OCI-LY1 (cell line): Measurements from ENCODE around the gene SSH2.
"Not testable (repeated sequence)": the region's sequence is repeated elsewhere in the genome, so short reads cannot be mapped to it uniquely, and the experiment has no call there.

Experiments
- H2AFZ ChIP-seq: fragments of 200-600 bp; sonication (generic), shearing (Covaris generic); 2 replicates; pipeline ENCODE4 v1.6.0; 2014; ENCODE audit warnings: antibody characterized with exemption, mild to moderate bottlenecking, low read length
- H3F3A ChIP-seq: fragments of 200-600 bp; sonication (generic), shearing (Covaris generic); 2 replicates; pipeline ENCODE4 v1.6.0; 2014; ENCODE audit warnings: mild to moderate bottlenecking, antibody characterized with exemption, low read length, moderate library complexity; ENCODE audit not compliant: insufficient read depth
- H3K27ac ChIP-seq: fragments of 200-600 bp; sonication (generic); 2 replicates; pipeline ENCODE4 v1.5.1; 2014; ENCODE audit warnings: low read length, mixed run types, mild to moderate bottlenecking, low read depth; ENCODE audit not compliant: poor library complexity, severe bottlenecking
- H3K27me3 ChIP-seq: fragments of 200-600 bp; sonication (generic); 2 replicates; pipeline ENCODE4 v1.6.0; 2014; ENCODE audit warnings: antibody characterized with exemption, mild to moderate bottlenecking, low read length, moderate library complexity; ENCODE audit not compliant: insufficient read depth
- H3K36me3 ChIP-seq: fragments of 200-600 bp; sonication (generic); 2 replicates; pipeline ENCODE4 v1.6.1; 2014; ENCODE audit warnings: mild to moderate bottlenecking, antibody characterized with exemption, low read length, moderate library complexity, mixed read lengths; ENCODE audit not compliant: insufficient read depth
- H3K4me1 ChIP-seq: fragments of 200-600 bp; sonication (generic); 2 replicates; pipeline ENCODE4 v1.5.1; 2014; ENCODE audit warnings: mild to moderate bottlenecking, low read length, moderate library complexity; ENCODE audit not compliant: insufficient read depth, severe bottlenecking
- H3K4me2 ChIP-seq: fragments of 200-600 bp; sonication (generic), shearing (Covaris generic); 2 replicates; pipeline ENCODE4 v1.6.1; 2014; ENCODE audit warnings: low read length
- H3K4me3 ChIP-seq: fragments of 200-600 bp; sonication (generic); 2 replicates; pipeline ENCODE4 v1.5.1; 2014; ENCODE audit warnings: low read length, low read depth, mild to moderate bottlenecking, mixed read lengths; ENCODE audit not compliant: poor library complexity, severe bottlenecking
- H3K79me2 ChIP-seq: fragments of 200-600 bp; shearing (Covaris generic); 2 replicates; pipeline ENCODE4 v1.6.1; 2016; ENCODE audit warnings: mixed run types, low read length, mixed read lengths; ENCODE audit not compliant: insufficient read depth
- H3K9ac ChIP-seq: fragments of 200-600 bp; sonication (generic), shearing (Covaris generic); 2 replicates; pipeline ENCODE4 v1.6.1; 2014; ENCODE audit warnings: mild to moderate bottlenecking, low read length, mixed read lengths
- H3K9me2 ChIP-seq: fragments of 200-600 bp; sonication (generic), shearing (Covaris generic); 2 replicates; pipeline ENCODE4 v1.6.1; 2014; ENCODE audit warnings: low read depth, mild to moderate bottlenecking, low read length, mixed read lengths
- H3K9me3 ChIP-seq: fragments of 200-600 bp; shearing (Covaris generic); 2 replicates; pipeline ENCODE4 v1.6.1; 2014; ENCODE audit warnings: low read length, mixed read lengths
- H4K20me1 ChIP-seq: fragments of 200-600 bp; sonication (generic), shearing (Covaris generic); 2 replicates; pipeline ENCODE4 v1.6.0; 2016; ENCODE audit warnings: mild to moderate bottlenecking, low read length; ENCODE audit not compliant: insufficient read depth
- CTCF ChIP-seq: fragments of 200-600 bp; sonication (generic), shearing (Covaris generic); IDR thresholded peaks from 2 replicates; pipeline ENCODE4 v1.5.1; 2017; ENCODE audit warnings: mild to moderate bottlenecking, antibody characterized with exemption, low read length, moderate library complexity, mixed read lengths
- EZH2 ChIP-seq: fragments of 200-600 bp; sonication (generic), shearing (Covaris generic); IDR thresholded peaks from 2 replicates; pipeline ENCODE4 v1.8.0; 2017; ENCODE audit warnings: borderline replicate concordance, mixed run types, mild to moderate bottlenecking, antibody characterized with exemption, low read length, moderate library complexity, mixed read lengths

SSH2 gene

GRCh38 chr17:29903471-29903870 is 26.6 kb downstream of the SSH2 start:
- no peak overlapping the region for H3K9ac ChIP-seq
- H3K36me3 ChIP-seq, result peaks cover 15% of the 10 kb centered on the region
- H4K20me1 ChIP-seq, result no peaks in the 10 kb centered on the region
- H3K9me2 ChIP-seq, result no peaks in the 10 kb centered on the region
- H3K27ac ChIP-seq, result no peak overlapping the region
- H3K4me2 ChIP-seq, result no peak overlapping the region
- no peak overlapping the region for H3K4me3 ChIP-seq
- H3F3A ChIP-seq, result no peaks in the 10 kb centered on the region
- no peaks in the 10 kb centered on the region for H3K4me1 ChIP-seq
- H3K79me2 ChIP-seq, result peaks cover 61% of the 10 kb centered on the region
- no peaks in the 10 kb centered on the region for H3K27me3 ChIP-seq
- TF ChIP-seq CTCF (no peak), EZH2 (no peak)
- peaks cover 19% of the 10 kb centered on the region for H3K9me3 ChIP-seq
- H2AFZ ChIP-seq, result no peak overlapping the region

- not testable (repeated sequence) for H4K20me1 ChIP-seq, H3F3A ChIP-seq, H3K4me3 ChIP-seq, H3K4me1 ChIP-seq, H3K27me3 ChIP-seq, H3K9ac ChIP-seq, H2AFZ ChIP-seq, H3K9me2 ChIP-seq, H3K4me2 ChIP-seq, H3K9me3 ChIP-seq, H3K27ac ChIP-seq
- Histone ChIP-seq H3K36me3 (peaks cover 10% of the 10 kb centered on the region), H3K79me2 (peaks cover 47% of the 10 kb centered on the region)
Measured at GRCh38 chr17:29897136-29897535, 32.9 kb downstream of the SSH2 start.

- 0 out of 2 replicates have a peak, but pooled peaks cover 3% of the 10 kb centered on the region for H3K9me3 ChIP-seq
- H3K27ac ChIP-seq, result no peak overlapping the region
- peaks cover 81% of the 10 kb centered on the region for H3K79me2 ChIP-seq
Measured at GRCh38 chr17:29892201-29892600, 37.8 kb downstream of the SSH2 start.

More at GRCh38 chr17:29892201-29892600, 37.8 kb downstream of the SSH2 start:
- TF ChIP-seq CTCF (no peak), EZH2 (no peak)
- peaks cover 25% of the 10 kb centered on the region for H3K36me3 ChIP-seq
- no peaks in the 10 kb centered on the region for H4K20me1 ChIP-seq
- no peak overlapping the region for H2AFZ ChIP-seq
- H3K4me2 ChIP-seq, result no peak overlapping the region
- no peak overlapping the region for H3K9ac ChIP-seq
- no peaks in the 10 kb centered on the region for H3K4me1 ChIP-seq
- no peaks in the 10 kb centered on the region for H3K27me3 ChIP-seq
- no peak overlapping the region for H3K4me3 ChIP-seq
- no peaks in the 10 kb centered on the region for H3K9me2 ChIP-seq
- H3F3A ChIP-seq, result no peaks in the 10 kb centered on the region
